Skeletal muscle tissue (tissue), 4 donors: Measurements from ENCODE around the gene CAPNS1. TPM values are rescaled to one million over a fixed set of nuclear protein-coding genes. Genes with fewer than 3 reads are reported as not detected.

ENCODE experiments used
- H3K27ac ChIP-seq: one replicate; pipeline ENCODE4 v1.7.0; 2013; ENCODE audit warnings: mild to moderate bottlenecking, low read depth, low read length, inconsistent platforms
- H3K27me3 ChIP-seq, 3 donors: one replicate each; pipeline ENCODE4 v1.7.0; 2013; ENCODE audit warnings: low read length in 3 of 3; ENCODE audit not compliant: control insufficient read depth in 3 of 3, insufficient read depth in 3 of 3
- H3K36me3 ChIP-seq, 3 donors: one replicate each; pipeline ENCODE4 v1.7.0; 2013; ENCODE audit warnings: low read length in 3 of 3; ENCODE audit not compliant: control insufficient read depth in 3 of 3, insufficient read depth in 3 of 3
- H3K4me1 ChIP-seq, 3 donors: one replicate each; pipeline ENCODE4 v1.7.0; 2013; ENCODE audit warnings: low read length in 3 of 3, mild to moderate bottlenecking in 3 of 3; ENCODE audit not compliant: control insufficient read depth in 3 of 3, insufficient read depth in 3 of 3
- H3K4me3 ChIP-seq, 3 donors: one replicate each; pipeline ENCODE4 v1.7.0; 2013; ENCODE audit warnings: low read length in 3 of 3
- H3K9ac ChIP-seq, 3 donors: one replicate each; pipeline ENCODE4 v1.7.0; 2013; ENCODE audit warnings: low read length in 3 of 3, mild to moderate bottlenecking in 3 of 3, moderate library complexity in 2 of 3, low read depth in 1 of 3
- H3K9me3 ChIP-seq, 3 donors: one replicate each; pipeline ENCODE4 v1.7.0; 2013; ENCODE audit warnings: low read length in 3 of 3; ENCODE audit not compliant: control insufficient read depth in 3 of 3
- total RNA-seq: library from RNA; depleted of rRNA; stranded (reverse); fragments of >200 nt; gene quantifications from one replicate; pipeline ENCODE4 v1.2.3, GENCODE V29; 2014
- donor health status: Osteomylitis.

CAPNS1 gene
- total RNA-seq, 1 donor from 2014 or later, result 195 TPM

DNA sequence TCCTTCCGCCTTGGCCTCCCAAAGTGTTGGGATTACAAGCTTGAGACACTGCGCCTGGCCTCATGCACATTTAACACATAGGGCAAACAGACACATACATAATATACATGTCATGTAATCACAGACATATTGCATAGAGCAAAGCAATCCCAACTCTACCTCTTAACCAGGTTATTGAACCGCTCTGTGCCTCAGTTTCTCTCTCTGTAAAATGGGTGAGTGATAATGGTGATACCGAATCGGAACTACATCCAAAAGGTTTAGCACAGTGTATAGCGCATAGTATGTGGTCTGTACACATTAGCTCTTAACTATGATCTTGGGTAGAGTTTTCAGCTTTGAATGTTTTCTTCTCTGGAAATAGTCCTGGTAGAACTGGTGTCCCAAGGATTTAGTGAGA, 4.8 kb downstream of the CAPNS1 start:
- Histone ChIP-seq H3K9me3 (no peaks in the 10 kb centered on the region), H3K36me3 (peaks cover 55 to 63% (median 63%) of the 10 kb centered on the region in 3 donors), H3K27ac (no peak overlapping the region), H3K4me3 (no peak overlapping the region), H3K4me1 (peaks cover 14 to 33% (median 16%) of the 10 kb centered on the region in 3 donors), H3K9ac (no peak overlapping the region), H3K27me3 (no peaks in the 10 kb centered on the region)

DNA sequence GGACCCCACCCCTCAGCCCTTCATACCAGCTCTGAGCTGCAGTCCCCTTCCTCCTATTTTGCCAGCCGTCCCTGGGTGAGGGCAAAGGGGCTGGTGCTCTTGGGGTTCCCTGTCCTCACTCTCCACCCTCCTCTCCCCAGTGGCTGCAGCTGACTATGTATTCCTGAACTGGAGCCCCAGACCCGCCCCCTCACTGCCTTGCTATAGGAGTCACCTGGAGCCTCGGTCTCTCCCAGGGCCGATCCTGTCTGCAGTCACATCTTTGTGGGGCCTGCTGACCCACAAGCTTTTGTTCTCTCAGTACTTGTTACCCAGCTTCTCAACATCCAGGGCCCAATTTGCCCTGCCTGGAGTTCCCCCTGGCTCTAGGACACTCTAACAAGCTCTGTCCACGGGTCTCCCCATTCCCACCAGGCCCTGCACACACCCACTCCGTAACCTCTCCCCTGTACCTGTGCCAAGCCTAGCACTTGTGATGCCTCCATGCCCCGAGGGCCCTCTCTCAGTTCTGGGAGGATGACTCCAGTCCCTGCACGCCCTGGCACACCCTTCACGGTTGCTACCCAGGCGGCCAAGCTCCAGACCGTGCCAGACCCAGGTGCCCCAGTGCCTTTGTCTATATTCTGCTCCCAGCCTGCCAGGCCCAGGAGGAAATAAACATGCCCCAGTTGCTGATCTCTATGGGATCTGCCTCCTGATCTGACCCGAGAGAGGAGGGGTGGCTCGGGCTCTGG, 10.0 kb downstream of the CAPNS1 start:
- Histone ChIP-seq H3K9ac (peak overlapping the region in 1 of 3 donors; percentile 98), H3K4me1 (peaks cover 29 to 37% (median 29%) of the 10 kb centered on the region in 3 donors), H3K27me3 (no peaks in the 10 kb centered on the region), H3K27ac (peak overlapping the region; percentile 100), H3K9me3 (no peaks in the 10 kb centered on the region), H3K36me3 (peaks cover 46 to 57% (median 49%) of the 10 kb centered on the region in 3 donors), H3K4me3 (no peak overlapping the region)

DNA sequence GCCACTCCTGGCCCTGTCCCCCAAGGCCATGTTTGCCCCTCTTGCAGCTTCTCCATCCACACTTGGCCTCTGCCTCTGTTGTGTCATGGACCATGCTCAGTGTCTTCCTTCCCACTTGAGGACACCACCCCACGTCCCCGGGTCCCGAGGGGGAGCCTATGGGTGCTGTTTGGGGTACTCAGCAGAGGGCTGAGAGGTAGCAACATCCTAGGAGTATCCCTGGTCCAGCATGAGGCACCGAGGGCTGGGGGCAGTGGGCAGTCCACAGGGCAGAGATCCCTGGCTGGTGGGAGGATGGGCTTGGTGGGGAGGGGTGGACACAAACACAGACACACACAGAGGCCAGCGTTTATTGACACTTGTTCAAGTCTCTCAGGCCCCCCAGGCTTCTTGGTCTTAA, 10.7 kb downstream of the CAPNS1 start:
- no peaks in the 10 kb centered on the region for H3K9me3 ChIP-seq
- peaks cover 43 to 50% (median 44%) of the 10 kb centered on the region in 3 donors for H3K36me3 ChIP-seq
- H3K27ac ChIP-seq, result peak overlapping the region; percentile 100
- no peaks in the 10 kb centered on the region for H3K27me3 ChIP-seq
- peak overlapping the region; percentile 82 to 100 (median 98) for H3K9ac ChIP-seq
- H3K4me1 ChIP-seq, result peaks cover 29 to 37% (median 29%) of the 10 kb centered on the region in 3 donors
- peak overlapping the region; percentile 75 to 89 (median 83) for H3K4me3 ChIP-seq

DNA sequence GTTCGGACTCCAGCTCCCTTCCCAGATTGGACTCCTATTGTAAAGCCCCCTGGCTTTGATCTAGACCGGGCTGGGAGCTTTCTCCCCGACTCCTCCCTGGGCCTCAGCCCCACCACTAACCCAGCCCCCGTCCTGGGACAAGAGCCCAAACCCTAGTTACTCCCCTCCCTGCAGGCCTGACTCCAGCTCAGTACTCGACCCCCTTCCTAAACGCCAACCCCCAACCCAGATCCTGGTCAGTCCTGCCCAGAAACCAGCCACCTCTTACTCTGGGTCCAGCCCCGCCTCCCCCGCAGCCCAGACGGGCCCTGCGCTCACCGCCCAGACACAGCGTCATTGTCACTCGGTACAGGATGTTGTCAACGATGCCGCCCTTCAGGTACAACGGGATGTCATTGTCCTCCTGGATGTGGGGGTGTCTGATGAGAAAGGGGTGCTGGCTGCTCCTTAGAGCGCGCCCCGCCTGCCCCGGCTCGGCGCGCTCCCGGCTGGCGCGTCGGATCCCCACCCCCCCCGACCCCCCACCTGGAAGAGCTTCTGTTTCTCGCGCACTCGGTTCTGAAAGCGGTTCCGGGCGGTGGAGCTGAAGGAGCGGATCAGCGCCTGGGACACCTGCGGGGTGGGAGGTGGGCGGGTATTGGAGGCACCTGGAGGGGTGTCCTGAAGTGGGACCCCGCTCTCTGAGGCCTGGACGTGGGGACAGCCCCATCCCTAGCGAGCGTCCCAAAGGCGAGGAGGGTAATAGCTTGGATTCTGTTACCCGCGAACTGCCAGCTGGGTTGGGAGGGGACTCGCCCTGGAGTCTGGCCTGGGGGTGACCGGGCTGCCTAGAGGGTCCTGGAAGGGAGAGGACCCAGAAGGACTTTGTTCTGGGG, 11.5 kb downstream of the CAPNS1 start:
- Histone ChIP-seq H3K4me3 (peak overlapping the region; percentile 75 to 89 (median 83)), H3K27me3 (no peaks in the 10 kb centered on the region), H3K9ac (peak overlapping the region; percentile 98 to 100 (median 100)), H3K27ac (peak overlapping the region; percentile 100), H3K4me1 (peaks cover 27 to 35% (median 29%) of the 10 kb centered on the region in 3 donors), H3K9me3 (no peaks in the 10 kb centered on the region), H3K36me3 (peaks cover 35 to 42% (median 36%) of the 10 kb centered on the region in 3 donors)

DNA sequence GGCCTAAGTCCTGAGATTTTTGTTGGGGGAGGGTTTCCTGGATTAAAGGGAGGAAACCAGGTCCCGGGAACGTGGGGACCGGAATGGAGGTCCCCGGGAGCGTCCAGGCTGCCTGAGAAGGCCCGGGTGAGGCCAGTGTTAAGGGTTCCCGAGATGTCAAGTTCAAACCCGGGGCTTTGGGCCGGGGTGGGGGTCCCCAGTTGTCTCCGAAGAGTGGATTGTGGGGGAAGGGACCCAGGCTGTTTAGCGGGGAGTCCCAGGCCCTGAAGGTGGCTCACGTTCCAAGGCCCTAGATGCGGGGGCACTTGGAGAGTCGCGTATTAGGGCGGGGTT, 12.1 kb downstream of the CAPNS1 start:
- Histone ChIP-seq H3K36me3 (peaks cover 30 to 36% (median 30%) of the 10 kb centered on the region in 3 donors), H3K4me1 (peaks cover 27 to 33% (median 29%) of the 10 kb centered on the region in 3 donors), H3K9ac (peak overlapping the region; percentile 98 to 100 (median 100)), H3K27ac (peak overlapping the region; percentile 100), H3K27me3 (no peaks in the 10 kb centered on the region), H3K4me3 (peak overlapping the region; percentile 75 to 89 (median 83)), H3K9me3 (no peaks in the 10 kb centered on the region)

DNA sequence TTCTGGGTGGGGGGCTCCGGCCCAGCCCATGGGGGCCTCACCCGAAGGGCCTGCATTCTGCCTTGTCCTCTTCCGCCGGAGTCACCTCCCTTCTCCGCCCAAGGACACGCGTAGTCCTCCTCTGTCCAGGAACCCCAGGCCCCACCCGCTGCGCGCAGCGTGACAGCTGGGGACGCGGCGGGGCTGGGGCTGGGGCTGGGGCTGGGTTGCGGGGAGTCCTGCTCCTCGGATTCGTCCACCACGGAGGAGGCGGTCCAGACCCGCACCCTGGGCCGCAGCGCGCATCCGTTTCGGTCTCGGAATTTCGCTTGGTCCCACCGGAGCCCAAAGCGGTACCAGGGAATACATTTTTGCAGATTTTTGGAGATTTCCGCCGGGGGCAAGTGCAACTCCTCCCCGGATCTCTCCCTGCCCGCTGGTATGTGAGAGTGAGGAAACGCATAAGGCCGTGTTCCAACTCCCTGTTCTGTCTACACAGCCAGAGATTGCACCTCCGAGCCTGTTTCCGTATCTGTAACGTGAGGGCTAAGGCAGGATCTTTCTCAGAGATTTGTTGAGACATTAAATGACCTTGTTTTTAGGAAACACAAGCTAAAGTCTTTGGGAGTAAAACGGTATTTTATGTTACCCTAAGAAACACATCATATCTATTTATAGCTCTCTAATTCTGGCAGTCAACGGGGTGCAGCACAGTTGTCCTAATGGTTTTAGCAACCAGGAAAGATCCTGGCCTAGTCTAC, 12.7 kb downstream of the CAPNS1 start, which contains the start of gene COX7A1:
TSS of gene COX7A1 (minus strand) at position 96 of the 740 bp plus-strand sequence. CDS start at position 56, 40 bp downstream.
- Histone ChIP-seq H3K4me1 (peaks cover 27 to 33% (median 29%) of the 10 kb centered on the region in 3 donors), H3K27me3 (no peaks in the 10 kb centered on the region), H3K36me3 (peaks cover 26 to 32% (median 27%) of the 10 kb centered on the region in 3 donors), H3K27ac (peak within 1 kb of the TSS; percentile 100), H3K4me3 (peak within 1 kb of the TSS; percentile 75 to 89 (median 88)), H3K9ac (peak within 1 kb of the TSS; percentile 98 to 100 (median 100)), H3K9me3 (no peaks in the 10 kb centered on the region)

DNA sequence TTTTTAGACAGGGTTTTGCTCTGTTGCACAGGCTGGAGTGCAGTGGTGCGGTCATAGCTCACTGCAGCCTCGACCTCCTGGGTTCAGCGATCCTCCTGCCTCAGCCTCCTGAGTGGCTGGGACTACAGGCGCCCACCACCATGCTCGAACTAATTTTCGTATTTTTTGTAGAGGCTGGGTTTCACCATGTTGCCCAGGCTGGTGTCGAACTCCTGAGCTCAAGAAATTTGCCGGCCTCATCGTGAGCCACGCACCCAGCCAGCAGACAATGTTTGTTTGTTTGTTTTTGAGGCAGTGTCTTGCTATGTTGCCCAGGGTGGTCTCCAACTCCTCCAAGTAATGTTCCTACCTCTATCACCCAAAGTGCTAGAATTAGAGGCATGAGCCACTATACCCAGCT, 13.3 kb downstream of the CAPNS1 start:
- peak overlapping the region; percentile 75 to 89 (median 88) for H3K4me3 ChIP-seq
- peaks cover 22 to 27% (median 22%) of the 10 kb centered on the region in 3 donors for H3K36me3 ChIP-seq
- H3K27ac ChIP-seq, result peak overlapping the region; percentile 100
- peak overlapping the region; percentile 98 to 100 (median 99) for H3K9ac ChIP-seq
- no peaks in the 10 kb centered on the region for H3K27me3 ChIP-seq
- peaks cover 27 to 33% (median 29%) of the 10 kb centered on the region in 3 donors for H3K4me1 ChIP-seq
- no peaks in the 10 kb centered on the region for H3K9me3 ChIP-seq

DNA sequence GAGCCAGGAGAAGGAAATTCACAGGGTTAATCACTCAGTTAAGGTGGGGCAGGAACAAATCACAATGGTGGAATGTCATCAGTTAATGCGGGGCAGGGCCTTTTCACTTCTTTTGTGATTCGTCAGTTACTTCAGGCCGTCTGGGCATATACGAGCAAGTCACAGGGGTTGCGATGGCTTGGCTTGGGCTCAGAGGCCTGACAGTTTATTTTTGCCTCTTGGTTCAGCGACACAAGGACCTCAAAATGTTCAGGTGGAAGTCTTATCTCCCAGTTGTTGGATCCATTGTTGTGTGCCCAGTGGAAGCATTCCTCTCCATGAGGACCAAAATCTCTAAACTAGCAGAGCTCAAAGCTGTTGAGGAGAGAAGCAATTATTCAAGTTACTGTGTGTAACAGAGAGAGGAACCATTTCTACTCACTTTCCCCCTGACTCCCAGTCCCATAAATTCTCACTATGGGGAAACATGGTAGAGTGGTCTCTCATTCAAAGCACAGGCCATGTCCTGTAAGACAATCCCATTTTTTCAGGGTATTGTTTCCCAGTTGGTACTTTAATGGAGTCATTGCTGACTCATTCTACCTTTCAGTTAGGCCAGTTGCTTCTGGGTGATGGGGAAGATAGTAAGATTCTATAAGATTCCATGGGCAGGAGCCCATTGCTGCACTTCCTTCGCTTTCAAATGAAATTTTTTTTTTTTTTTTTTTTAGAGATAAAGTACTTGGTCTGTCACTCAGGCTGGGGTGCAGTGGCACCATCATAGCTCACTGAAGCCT, 21.1 kb downstream of the CAPNS1 start:
- no peaks in the 10 kb centered on the region for H3K9me3 ChIP-seq
- no peak overlapping the region for H3K27ac ChIP-seq
- H3K4me3 ChIP-seq, result no peak overlapping the region
- H3K36me3 ChIP-seq, result peaks cover 5 to 6% (median 5%) of the 10 kb centered on the region in 3 donors
- no peaks in the 10 kb centered on the region for H3K4me1 ChIP-seq
- H3K27me3 ChIP-seq, result no peaks in the 10 kb centered on the region
- H3K9ac ChIP-seq, result no peak overlapping the region

DNA sequence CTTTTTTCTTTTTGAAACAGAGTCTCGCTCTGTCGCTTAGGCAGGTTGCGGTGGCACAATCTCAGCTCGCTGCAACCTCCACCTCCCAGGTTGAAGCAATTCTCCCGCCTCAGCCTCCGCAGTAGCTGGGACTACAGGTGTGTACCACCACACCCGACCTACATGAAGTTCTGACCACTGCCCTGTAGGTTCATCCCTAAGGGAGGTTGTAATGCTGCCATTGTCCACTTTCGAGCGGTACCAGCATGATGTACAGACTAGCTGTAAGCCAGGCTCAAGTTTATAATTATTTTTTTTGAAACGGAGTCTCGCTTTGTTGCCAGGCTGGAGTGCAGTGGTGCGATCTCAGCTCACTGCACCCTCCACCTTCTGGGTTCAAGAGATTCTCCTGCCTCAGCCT, 23.9 kb downstream of the CAPNS1 start:
- no peak overlapping the region for H3K4me3 ChIP-seq
- H3K9me3 ChIP-seq, result no peaks in the 10 kb centered on the region
- H3K27me3 ChIP-seq, result no peaks in the 10 kb centered on the region
- H3K27ac ChIP-seq, result no peak overlapping the region
- H3K4me1 ChIP-seq, result peaks cover 0 to under 1% (median 0%) of the 10 kb centered on the region in 3 donors
- H3K9ac ChIP-seq, result no peak overlapping the region
- H3K36me3 ChIP-seq, result peaks cover 5 to 6% (median 5%) of the 10 kb centered on the region in 3 donors
